Measurements from ENCODE around the gene PSME1.
A peak's percentile ranks its signal among the peaks of the same experiment; 100 is the strongest.
"Not testable (repeated sequence)": the region's sequence is repeated elsewhere in the genome, so short reads cannot be mapped to it uniquely, and the experiment has no call there.

PSME1 gene

DNA sequence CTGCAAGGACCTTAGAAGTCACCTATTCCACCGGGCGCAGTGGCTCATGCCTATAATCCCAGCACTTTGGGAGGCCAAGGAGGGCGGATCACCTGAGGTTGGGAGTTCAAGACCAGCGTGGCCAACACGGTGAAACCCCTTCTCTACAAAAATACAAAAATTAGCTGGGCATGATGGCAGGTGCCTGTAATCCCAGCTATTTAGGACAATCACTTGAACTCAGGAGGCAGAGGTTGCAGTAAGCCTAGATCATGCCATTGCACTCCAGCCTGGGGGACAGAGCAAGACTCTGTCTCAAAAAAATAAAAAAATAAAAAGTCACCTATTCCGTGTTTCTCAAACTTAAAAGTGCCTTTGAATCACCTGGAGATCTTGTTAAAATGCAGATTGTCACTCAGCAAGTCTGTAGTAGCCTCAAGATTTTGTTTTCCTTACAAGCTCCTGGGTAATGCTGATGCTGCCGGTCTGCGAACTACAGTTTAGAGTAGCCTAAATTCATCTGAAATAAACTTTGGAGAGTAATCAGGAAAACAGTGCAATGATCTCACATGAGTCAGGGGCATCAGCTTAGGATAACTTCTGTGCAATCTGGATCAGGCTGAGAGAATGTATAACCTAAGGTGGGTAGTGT is 30.3 kb upstream of the PSME1 start:
- not testable (repeated sequence) for DNase-seq

DNA sequence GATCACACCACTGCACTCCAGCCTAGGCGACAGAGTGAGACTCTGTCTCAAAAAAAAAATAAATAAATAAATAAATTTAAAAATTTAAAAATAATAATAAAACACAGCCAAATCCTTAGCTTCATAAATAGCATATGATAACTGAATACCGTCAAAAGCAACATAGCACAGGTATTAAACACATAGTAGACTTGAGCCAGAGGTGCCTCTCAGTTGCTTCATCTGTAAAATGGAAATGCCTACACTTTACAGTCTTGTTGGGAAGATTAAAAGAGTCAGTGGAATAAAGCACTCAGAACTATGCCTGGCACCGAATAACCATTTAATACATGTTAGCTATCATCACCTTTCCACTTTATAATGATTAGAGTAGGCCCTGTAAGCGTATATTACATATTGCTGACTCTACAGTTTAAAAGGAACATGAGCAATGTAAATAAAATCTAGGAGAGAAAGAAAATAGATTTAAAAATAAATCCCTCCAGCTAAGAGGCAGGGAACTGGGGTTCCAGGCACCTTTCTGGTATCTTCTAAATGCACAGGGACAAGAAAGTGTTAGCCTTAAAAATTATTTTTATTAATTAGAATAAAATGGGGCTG is 29.2 kb upstream of the PSME1 start:
- no peak for DNase-seq

DNA sequence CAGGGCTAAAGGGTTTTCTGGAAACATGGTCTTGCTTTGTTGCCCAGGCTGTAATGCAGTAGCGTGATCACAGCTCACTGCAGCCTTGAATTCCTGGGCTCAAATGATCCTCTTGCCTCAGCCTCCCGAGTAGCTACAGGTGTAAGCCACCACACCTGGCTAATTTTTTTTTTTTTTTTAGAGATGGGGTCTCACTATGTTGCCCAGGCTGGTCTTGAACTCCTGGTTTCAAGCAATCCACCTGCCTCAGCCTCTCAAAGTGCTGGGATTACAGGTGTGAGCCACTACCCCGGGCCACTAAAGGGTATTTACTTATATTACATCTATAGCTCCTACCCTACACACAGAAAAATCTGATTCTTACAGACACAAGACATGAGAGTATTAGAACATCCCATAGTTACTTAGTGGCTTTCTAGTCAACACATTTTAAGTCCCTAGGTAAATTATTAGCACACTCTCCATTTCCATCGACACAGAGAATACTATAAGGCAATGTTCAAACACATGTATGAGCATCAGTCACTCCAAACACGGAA is 27.6 kb upstream of the PSME1 start:
- DNase-seq = no peak

DNA sequence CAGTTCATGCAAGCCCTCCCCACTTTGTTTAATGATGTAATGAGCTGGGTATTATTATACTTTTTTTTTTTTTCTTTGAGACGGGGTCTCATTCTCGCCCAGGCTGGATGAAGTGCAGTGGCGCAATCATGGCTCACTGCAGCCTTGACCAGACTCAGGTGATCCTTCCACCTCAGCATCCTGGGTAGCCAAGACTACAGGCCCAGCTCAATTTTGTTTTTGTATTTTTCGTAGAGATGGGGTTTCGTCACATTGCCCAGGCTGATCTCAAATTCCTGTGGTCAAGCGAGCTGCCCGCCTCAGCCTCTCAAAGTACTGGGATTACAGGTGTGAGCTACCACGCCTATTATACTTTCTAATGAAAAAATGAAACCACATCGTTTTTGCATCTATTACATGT is 25.9 kb upstream of the PSME1 start:
- no peak for DNase-seq

DNA sequence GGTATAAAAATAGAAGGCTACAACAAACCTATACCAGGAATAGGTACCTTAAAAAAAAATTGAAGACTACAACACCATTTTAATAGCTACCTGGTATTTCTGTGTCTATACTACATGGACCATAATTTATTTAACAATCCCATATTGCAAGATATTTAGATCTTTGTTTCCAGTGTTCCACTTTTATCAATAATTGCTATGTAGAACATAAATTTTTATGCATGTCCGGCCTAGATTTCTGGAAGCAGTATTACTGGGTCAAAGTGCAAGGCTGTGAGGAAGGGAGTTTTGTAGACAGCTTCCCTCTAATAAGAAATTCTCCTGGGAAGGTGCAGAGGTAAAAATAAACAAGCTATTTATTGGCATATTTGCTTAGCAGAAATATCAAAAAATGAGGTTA is 25.5 kb upstream of the PSME1 start:
- DNase-seq = no peak

DNA sequence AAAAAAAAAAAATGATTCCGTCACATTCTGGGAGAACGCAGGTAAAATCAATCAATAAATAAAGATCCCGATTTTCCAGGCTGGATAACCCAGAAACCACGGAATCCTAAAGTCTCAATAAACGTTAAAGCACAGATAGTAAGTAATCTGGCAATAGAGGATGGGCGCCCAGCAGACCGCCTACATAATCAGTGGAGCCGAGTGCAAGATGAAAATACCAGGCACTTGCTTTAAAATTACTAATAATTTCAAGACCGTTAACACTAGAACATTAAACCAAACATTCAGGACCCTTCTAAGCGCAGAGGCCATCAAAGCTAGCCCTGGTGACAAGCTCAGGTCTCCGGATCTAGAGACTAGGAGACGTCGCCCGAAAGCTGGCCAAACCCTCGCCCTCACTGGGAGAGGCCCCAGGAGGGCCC is 22.6 kb upstream of the PSME1 start:
- no peak for DNase-seq

DNA sequence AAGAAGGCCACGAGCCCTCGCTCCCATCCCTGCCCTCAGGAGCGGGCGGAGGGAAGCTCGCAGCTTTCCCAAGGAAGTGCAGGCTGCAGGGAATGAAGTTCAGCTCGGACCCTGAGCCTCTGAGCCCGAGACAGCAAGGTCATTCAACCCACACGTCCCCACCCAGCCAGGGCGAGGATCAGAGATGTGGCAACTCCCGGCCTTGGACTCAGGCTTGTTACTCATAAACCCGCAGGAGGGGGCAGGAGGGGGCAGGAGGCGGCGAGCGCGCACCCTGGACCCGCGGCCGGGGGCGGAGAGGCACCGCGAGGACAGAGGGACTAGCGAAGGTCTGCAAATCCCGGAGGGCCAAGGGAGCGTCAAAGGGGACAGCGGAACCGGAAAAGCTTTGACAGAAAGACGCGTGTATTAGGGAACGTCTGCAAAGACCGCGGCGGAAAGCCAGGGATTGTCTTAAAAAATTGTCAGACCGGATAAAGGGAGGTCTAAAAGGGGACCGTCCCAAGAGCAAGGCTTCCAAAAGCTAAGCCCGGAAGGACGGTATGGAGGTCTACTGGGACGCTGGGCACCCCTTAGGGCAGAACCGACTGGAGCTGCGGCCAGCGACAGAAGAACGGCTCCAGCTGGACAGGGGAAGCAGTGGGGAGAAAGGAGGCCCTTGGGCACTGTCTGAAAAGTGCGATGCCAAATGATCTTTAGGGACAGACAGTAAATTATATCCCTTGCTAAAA is 22.0 kb upstream of the PSME1 start:
- DNase-seq = peak; percentile 78

DNA sequence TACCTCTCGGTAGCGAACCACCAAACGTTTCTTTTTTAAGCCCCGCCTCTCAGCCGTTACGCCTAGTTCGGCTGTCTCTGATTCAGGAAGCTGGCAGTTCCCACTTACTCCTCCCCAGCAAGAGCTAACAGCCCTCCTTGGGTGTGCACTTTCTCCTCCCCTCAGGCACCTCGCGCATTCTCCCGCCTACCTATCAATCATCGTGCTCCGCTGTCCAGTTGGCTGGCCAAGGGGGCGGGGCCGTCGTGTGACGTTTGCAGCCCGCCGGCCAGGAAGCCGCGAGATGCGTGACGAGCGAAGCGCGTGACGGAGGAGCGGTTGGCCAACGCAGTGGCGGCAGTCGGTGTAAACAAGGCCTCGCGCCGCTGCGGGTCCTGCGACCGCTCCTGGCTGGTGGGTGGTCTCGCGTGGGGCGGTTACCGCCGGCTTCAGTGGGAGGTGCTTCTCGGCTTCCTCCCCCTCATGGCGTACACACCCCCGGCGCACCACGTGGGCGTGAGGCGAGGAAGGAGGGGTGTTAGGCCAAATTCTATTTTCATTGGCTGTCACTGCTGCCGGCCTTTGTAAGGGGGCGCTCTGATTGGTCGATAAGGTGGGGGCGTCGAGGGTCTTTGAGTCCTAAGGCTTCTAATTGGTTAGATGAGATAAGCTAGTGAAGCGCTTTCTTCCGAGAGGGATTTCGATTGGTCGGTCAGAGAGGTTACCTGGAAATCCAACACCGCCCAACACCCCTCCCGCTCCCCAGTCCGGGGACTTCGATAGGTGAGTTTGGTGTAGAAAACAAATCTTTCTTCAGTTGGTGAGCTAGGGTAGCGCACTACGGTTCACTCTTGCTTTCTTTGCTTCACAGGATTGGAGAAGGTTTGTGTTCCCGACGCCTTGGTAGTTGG is 21.2 kb upstream of the PSME1 start, which contains the start of the genes DCAF11 and NRL:
DCAF11 (plus strand) TSS at position 246 of the 890 bp plus-strand sequence. CDS start 818 bp downstream, outside the sequence.
NRL (minus strand) TSS at position 418 of the 890 bp plus-strand sequence. CDS start 32,101 bp downstream, outside the sequence.
- peak; percentile 99 for DNase-seq

DNA sequence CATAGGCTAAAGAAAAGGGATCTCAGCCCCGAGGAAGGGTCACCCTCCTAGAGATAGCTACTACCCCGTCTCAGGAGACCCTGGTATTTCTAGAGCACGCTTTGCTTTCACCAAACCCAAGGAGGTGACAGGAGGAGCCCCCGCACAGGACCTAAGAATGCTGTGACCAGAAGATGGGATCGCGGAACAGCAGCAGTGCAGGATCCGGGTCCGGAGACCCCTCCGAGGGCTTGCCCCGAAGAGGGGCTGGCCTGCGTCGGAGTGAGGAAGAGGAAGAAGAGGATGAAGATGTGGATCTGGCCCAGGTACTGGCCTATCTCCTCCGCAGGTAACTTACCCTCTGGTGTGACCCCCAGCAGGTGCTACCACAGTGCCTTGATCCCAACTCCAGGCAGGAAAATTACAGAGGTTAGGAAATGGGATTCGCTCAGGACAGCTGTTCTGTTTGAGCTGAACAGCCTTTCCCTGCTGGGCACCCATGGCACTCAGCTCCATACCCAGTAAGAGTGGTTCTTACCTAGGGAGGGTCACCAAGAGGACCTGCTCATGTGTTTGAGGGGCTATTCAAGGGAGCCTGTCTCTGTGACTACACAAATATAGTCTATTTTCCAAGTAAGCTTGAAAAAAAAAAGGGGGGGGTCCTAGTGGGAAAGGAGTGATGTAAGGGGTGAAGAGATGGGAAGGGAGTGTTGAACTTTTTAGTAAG is 20.4 kb upstream of the PSME1 start:
- DNase-seq = no peak

DNA sequence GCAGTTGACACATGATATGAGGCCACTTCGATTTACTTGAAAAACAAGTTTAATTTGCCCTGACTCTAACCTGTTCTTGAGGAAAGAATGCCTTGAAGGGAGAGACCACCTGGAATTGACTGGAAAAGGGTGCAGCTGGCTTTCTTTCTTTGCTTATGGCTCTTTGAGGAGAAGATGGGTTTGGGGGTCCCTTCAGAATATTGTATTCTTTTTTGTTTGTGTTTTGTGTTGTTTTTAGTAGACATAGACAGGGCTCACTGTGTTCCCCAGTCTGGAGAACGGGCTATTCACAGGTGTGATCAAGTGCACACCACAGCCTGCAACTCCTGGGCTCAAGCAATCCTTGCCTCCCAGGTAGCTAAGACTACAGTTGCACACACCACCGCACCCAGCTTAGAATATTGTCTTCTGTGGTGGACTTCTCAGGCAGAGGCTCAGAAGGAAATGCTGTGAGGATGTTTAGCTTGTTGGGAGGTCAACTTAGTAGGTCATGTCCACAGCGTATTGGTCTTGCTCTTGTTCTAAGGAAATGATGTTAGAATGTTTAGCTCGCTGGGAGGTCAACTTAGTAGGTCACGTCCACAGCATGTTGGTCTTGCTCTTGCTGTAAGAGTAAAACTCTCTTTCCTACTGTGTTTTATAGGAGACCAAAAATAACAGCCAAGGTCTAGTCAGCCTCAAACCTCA is 19.7 kb upstream of the PSME1 start:
- DNase-seq = no peak

DNA sequence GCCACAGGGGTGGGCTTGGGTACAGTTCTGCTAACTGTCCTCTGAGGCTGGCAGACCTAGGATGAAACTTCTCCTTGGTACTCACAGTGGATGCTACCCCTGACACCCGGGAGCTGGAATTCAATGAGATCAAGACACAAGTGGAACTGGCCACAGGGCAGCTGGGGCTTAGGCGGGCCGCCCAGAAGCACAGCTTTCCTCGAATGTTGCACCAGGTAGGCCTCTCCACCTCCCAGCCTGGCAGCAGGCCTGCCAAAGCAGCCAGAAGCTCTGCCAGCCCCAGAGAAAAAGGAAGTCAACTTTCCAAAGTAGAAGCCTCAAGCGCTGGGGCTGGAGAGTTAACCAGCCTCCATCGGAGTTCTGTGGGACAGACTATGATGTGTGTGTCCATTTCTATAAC is 18.8 kb upstream of the PSME1 start:
- no peak for DNase-seq

DNA sequence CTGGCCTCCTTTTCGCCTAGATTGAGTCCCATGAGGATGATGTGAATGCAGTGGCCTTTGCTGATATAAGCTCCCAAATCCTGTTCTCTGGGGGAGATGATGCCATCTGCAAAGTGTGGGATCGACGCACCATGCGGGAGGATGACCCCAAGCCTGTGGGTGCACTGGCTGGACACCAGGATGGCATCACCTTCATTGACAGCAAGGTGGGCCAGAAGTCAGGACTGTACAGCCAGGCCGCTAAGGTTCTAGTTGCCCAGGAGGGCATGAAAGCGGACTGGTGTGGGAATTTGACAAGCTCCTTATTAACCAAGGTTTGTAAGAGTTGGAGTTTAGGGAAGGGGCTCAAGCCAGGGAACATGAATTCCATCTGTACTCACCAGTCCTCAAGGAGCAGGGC is 16.3 kb upstream of the PSME1 start:
- no peak for DNase-seq

DNA sequence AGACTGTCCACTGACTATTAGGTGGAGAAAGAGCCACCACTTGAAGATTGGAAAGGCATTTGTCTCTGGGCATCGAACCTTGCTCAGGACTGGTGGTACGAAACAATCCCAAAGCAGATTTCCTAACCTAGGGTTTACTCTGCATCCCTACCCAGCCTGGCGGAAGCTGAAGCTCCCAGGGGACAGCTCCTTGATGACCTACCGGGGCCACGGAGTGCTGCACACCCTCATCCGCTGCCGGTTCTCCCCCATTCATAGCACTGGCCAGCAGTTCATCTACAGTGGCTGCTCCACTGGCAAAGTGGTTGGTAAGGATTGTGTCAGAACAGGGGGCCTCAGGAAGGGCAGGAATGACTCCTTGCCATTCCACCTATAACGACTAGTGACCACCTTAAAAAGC is 14.8 kb upstream of the PSME1 start:
- DNase-seq = no peak

DNA sequence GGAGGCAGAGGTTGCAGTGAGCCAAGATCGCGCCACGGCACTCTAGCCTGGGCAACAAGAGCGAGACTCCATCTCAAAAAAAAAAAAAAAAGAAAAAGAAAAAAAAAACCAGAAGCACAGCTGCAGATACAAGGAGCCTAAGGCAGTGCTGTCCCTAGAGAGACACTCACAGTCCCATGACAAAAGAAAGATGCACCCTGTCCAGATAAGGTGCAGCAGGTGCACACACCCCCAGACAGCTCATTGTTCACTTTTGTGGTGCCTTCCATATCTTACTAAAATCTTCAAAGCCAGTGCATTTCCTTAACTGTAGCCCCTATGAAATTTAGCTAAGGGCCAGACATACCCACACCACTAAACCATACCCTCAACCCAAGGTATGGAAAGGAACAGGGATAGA is 13.6 kb upstream of the PSME1 start:
- DNase-seq = no peak

DNA sequence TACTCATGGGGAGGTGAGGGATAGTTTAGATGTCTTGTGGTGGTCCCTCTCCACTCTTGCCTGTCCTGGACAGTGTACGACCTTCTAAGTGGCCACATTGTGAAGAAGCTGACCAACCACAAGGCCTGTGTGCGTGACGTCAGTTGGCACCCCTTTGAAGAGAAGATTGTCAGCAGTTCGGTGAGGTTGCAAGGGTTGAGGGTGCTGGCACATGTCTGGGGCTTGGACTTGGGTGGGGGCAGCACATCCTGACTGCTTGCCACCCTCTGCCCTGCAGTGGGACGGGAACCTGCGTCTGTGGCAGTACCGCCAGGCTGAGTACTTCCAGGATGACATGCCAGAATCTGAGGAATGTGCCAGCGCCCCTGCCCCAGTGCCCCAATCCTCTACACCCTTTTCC is 13.1 kb upstream of the PSME1 start:
- DNase-seq = no peak

DNA sequence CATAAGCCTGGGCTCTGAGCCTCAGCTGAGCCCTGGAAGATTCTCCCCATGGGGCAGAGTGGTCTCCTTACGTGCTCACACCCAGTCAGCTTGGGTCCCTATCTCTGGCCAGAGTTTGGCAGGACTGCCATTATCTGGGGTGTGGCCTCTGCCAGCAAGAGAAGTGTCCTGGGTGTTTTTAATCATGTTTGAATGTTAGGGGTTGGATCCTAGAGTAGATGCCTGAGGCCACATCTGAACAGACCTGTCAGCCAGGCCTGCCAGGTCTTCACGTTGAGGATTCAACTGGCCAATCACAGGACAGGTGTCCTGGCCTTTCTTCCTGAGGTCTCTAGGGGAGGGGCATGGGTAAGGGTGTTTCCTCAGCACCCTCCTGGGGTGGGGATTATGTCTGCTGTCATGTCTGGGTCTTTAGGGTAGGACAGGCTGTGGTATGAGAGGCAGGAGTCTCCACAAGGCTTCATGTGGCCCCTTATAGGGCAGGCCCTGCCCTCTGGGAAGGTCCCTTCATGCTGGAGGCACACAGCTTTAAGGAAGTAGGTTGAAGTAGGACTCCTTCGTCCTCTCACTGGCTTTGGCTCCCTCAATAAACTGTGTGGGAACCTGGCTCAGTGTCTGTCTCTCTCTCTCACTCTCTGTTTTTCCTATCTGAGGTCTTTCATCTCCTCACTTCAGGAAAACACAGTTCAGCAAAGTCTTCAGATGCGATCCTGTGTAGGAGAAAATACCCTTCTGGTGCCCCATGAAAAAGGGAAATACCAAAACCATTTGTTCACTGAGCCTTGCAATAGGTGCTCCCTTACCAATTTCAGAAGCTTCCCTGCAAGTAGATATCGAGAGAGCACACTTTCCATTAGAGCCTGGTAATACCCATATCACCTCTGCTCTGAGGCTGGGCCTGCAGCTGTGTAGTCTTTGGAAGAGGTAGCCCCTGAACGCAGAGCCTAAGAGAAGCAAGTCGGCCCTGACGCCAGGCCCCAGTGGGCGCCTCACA is 12.3 kb upstream of the PSME1 start:
- no peak for DNase-seq

DNA sequence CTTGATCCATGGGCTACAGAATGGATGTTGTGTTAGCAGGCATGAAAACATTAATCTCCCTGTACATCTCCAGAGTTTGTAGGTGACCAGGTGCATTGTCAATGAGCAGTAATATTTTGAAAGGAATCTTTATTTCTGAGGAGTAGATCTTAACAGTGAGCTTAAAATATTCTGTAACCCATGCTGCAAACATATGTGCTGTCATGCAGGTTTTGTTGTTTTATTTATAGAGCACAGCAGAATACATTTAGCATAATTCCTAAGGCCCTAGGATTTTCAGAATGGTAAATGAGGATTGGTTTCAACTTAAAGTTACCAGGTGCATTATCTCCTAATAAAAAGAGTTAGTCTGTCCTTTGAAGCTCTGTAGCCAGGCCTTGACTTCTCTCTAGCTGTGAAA is 9.1 kb upstream of the PSME1 start:
- DNase-seq = no peak

DNA sequence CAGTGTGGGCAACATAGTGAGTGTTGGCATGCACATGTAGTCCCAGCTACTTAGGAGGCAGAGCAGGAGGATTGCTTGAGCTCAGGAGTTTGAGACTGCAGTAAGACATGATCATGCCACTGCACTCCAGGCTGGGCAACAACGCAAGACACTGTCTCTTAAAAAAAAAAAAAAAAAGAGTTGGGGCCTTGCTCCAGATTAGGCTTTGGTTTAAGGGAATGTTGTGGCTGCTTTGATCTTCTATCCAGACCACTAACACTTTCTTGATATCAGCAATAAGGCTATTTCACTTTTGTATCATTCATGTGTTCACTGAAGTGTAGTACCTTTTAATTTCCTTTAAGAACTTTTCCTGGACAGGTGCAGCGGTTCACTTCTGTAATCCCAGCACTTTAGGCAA is 8.3 kb upstream of the PSME1 start:
- no peak for DNase-seq

DNA sequence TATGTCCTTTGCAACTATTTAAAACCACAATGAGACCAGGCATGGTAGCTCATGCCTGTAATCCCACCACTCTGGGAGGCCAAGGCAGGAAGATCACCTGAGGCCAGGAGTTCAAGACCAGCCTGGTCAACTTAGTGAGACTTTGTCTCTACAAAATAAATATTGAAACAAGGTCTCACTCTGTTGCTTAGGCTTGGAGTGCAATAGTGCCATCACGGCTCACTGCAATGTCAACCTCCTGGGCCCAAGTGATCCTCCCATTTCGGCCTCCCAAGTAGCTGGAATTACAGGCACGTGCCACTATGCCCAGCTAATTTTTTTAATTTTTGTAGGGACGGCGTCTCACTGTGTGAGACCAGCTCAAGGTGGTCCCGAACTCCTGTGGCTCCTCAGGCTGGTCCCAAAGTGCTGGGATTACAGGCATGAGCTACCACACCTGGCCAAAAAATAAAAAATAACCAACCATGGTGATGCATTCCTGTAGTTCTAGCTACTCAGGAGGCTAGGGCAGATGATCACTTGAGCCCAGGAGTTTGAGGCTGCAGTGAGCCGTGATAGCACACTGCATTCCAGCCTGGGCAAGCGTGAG is 6.5 kb upstream of the PSME1 start:
- DNase-seq = no peak

DNA sequence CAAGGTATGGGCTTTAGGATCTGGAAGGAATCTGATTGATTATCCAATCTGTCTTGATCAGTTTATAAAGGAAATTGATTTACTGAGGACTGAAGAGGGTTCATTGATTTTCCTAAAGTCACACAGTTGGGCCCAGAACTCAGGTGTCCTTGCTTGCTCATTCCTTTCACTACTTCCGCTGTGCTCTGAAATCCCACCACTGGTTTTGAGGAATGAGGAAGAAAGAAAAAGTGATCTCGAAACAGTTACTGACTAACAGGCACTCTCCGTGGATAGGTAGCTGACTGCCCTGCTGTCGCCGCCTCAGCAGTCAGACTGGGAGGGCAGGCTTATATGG is 5.6 kb upstream of the PSME1 start, which contains the start of gene FITM1:
FITM1 (plus strand) TSS at position 280 of the 337 bp plus-strand sequence. CDS start 905 bp downstream, outside the sequence.
- DNase-seq = no peak

All from COR-L47 (cell line).